Activated gamma-delta T cell treated with anti-CD3 and anti-CD28 coated beads, Interleukin-2, amount 50 U/mL, for 16 hours (primary cell): ENCODE measurements around the gene JAGN1.
"Not testable (repeated sequence)": the region's sequence is repeated elsewhere in the genome, so short reads cannot be mapped to it uniquely, and the experiment has no call there.

Experiments used
- DNase-seq: peaks from one replicate; pipeline ENCODE4 v3.0.0-alpha.2; 2020; ENCODE audit warnings: low read depth

The JAGN1 gene

DNA sequence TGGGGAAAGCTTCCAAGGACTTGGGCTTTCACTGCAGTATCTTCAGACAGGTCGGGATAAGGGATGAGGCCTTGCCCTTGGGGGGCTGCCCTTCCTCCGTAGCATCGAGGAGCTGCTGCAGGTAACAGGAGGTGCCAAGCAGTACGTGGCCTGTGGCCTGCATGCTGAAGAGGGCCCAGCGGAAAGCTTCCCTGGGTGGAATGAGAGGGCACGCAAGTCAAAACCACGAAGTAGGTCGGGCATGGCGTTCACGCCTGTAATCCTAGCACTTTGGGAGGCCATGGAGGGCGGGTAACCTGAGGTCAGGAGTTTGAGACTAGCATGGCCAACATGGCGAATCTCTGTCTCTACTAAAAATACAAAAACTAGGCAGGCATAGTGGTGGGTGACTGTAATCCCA lies 23.3 kb upstream of the JAGN1 start:
- no peak for DNase-seq

DNA sequence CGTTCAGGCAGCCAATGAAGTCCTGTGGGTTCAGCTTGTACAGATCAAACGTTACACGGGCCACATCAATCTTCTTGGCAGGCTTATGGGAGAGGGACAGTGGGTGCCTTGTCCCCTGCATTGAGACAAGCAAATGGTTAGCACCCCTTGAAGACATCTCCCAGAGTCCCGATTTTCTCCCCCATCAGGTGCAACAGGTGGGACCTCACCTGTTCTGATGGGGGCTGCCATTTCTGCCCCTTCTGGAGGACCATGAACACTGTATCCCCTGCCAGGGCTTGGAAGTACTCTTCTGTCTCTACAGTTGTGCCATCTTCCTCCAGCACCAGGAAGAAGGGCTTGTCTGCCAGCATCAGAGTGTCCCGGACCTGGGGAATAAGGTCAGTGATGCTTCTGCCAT lies 20.5 kb upstream of the JAGN1 start:
- no peak for DNase-seq

DNA sequence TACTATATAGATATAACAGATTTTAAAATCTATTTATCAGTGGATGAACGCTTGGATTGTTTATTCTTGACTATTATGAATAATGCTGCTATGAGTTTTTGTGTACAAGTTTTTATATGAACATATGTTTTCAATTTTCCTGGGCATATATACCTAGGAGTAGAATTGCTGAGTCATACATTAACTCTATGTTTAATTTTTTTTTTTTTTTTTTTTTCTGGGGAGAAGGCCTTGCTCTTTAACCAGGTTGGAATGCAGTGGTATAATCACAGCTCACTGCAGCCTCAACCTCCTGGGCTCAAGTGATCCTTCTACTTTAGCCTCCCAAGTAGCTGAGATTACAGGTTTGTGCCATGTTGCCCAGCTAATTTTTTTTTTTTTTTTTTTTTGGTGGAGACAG lies 19.4 kb upstream of the JAGN1 start:
- no peak for DNase-seq

DNA sequence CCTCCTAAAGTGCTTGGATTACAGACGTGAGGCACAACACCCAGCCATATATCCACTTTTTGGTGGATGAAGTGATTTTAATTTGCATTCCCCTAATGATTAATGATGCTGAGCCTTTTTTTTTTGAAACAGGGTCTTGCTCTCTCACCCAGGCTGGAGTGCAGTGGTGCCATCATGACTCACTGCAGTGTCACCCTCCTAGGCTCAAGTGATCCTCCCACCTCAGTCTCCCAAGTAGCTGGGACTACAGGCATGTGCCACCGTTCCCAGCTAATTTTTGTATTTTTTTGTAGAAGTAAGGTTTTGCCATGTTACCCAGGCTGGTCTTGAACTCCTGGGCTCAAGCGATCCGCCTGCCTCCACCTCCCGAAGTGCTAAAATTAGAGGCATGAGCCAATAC lies 18.3 kb upstream of the JAGN1 start:
- not testable (repeated sequence) for DNase-seq

DNA sequence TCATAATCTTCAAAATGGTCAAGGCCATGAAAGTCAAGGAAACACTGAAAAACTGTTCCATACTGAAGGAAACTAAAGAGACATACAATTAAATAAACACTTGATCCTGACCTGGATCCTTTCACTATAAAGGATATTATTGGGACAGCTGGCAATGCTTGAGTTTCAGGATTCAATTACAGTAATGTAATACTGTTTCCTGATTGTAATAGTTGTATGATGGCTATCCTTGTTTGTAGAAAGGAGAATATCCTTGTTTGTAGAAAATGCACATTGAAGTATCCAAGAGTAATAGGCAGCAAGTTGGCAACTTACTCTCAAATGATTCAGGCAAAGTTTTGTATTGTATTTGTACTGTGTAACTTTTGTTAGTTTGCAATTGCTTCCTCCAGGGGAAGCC lies 15.0 kb upstream of the JAGN1 start:
- DNase-seq = no peak

DNA sequence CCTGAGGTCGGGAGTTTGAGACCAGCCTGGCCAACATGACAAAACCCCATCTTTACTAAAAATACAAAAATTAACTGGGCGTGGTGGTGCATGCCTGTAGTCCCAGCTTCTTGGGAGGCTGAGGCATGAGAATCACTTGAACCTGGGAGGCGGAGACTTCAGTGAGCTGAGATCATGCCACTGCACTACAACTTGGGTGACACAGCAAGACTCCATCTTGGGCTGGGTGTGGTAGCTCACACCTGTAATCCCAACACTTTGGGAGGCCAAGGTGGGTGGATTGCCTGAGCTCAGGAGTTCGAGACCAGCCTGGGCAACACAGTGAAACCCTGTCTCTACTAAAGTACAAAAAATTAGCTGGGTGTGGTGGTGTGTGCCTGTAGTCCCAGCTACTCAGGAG lies 14.2 kb upstream of the JAGN1 start:
- DNase-seq = not testable (repeated sequence)

DNA sequence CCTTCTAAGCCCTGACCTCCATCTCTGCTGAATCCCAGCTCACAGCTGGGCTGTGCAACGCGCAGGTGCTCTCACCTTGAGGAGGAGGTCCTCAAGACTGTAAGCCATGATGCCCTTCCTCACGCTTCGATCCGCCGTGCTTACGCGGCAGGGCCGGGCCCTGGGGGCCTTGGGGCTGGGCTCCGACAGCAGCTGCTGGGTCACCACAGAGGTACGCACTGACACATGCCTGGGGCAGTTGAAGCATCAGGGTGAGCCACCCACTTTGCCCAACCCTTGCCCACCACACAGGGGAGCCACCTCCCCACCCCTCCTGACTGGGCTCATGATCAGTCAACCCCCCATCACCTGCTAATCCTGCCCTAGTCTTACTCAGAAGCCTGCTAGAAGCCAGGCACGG lies 13.4 kb upstream of the JAGN1 start:
- no peak for DNase-seq

DNA sequence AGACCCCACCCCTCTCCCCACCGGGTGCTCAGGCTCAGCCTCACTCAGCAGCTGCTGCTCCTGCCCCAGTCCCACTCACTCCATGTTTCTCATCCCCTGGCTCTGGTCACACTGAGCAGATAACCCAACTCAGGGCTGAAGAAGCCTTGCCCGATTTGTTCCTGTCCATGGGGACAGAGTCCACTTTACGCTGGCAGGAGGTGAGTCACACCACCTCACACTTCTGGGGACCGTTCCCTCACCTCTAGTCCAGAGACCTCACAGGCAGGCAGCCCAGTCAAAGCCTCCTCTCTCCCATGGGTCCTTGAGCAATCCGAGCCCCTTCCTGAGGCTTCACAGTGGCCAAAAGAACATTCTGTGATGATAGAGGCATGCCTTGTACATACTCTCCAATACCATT lies 11.7 kb upstream of the JAGN1 start:
- no peak for DNase-seq

DNA sequence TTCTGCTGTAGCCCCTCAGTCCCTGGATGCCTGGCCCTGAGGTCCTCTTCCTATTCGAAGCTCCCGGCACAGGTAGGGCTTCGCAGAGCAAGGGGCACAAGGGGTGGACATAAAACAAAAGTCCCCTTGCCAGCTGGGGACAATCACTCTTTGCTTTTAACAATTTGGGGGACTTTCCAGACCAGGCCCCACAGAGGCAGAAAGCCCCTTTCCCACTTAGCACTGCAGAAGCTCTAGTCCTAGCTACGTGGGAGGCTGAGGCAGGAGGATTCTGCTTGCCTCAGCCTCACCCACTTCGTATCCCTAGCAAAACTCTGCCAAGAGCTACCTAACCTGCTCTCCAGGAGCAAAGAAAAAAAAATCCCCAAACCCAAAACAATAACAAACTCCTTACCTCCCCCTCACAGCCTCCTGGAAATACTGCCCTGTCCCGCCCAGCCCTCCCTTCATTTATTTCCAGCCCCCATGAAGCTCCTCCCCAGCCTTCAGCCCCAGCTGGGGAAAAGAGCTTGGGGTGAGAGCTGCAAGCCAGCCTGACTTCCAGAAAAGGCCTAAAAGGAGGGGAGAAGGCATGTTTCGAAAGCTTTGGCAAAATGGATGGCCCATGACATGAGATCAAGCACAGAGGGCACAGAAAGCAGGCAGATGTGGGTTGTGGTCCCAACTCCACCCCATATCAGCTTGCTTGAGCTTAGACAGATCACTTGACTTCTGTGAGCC lies 10.4 kb upstream of the JAGN1 start, which contains the start of gene CIDEC:
CIDEC (minus strand) TSS at position 424 of the 720 bp plus-strand sequence. CDS start 1,767 bp downstream, outside the sequence.
- DNase-seq = no peak

DNA sequence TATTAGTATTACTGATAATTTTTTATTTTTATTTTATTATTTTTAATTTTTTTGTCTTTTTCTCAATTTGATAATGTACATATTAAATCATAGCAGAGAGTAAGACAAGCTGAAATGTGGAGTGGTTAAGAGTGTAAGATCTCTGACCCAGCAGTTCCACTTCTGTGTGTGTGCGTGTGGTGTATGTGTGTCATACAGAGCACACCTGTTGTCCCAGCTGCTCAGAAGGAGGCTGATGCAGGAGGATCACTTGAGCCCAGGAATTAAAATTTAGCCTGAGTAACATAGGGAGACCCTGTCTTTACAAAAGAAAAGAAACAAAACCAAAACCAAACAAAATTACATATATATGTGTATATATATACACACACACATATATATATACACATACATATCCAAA lies 9.0 kb upstream of the JAGN1 start:
- DNase-seq = no peak

DNA sequence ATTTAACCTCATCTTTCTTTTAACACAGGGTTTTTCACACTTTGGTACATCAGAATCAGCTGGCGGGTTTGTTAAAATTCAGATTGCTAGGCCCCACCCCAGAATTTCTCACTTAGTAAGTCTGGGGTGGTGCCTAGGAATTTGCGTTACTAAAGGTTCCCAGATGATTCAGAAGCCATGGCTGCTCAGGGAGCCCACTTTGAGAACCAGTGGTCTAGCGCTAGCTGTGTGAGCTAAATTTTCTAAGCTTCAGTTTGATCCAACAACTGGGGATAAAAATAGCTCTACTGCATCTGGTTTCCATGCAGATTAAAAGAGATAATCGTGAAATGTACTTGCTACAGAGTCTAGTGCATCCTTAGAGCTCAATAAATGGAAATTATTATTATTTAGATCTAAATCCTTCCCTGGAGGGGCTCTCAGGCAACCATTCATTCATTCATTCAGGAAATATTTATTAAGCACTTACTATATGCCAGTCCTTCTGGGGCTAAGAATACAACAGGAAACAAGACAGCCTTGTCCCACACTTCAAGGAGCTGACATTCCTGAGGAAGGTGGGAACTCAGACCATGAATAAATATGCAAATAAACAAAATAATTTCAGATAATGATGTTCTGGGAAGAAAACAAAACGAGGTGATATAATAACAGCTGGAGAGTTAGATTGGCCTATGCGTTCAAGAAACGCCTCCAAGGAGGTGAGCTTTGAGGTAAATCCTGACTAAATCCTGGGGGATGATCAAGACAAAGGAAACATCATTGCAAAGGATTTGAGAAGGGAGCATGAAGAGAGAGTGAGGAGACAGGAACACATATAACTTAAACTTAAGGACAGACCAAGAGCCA lies 6.5 kb upstream of the JAGN1 start:
- no peak for DNase-seq

DNA sequence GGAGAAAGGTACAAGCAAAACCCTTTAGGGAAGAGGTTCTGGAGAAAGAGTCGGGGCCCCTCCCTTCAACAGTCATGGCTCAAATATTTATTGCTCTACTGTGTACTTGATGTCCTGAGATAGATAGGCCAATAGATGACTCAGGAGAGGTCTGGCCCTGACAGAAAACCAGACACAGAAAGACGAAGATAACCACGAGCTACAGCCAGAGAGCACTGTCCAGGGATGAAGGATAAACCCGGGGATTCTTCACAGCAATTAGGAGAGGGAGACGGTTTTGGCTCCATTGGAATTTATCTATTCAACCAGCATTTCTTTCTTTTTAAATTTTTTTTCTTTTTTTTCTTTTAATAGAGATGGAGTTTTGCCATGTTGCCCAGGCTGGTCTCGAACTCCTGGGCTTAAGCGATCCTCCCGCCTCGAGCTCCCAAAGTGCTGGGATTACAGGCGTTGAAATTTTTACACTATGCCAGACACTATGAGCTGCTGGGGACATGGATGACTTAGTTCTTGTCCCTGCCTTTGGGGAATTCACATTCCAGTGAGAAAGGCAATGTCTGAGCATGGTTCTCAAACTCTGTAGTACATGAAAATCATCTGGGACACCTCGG lies 5.8 kb upstream of the JAGN1 start:
- DNase-seq = no peak

DNA sequence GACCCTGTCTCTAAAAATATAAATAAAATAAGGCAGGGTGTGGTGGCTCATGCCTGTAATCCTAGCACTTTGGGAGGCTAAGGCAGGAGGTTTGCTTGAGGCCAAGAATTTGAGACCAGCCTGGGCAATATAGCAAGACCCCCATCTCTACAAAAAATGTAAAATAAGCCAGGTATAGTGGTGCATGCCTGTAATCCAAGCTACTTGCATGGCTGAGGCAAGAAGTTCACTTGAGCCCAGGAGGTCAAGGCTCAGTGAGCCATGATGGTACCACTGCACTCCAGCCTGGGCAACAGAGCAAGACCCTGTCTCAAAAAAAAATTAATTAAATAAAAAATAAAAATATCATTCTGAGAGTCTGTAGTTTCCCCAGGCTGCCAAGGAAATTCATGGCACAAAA lies 4.1 kb upstream of the JAGN1 start:
- DNase-seq = no peak

DNA sequence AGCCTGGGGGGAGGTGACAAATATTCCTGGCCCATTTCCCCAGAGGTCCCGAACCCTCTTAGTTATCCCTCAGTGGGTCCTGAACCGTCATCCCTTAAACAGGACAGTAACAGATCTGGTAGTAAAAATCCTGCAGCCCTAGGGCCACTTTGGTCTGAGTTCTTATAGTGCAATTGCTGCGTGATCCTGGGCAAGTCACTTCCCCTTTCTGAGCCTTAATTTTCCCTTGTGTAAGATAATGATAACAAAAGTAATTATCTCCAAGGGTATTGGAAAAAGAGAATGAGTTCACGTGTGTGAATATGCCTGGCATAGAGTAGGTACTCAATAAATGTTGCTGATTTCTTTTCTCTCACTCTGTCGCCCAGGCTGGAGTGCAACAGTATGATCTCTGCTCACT lies 2.9 kb upstream of the JAGN1 start:
- no peak for DNase-seq

DNA sequence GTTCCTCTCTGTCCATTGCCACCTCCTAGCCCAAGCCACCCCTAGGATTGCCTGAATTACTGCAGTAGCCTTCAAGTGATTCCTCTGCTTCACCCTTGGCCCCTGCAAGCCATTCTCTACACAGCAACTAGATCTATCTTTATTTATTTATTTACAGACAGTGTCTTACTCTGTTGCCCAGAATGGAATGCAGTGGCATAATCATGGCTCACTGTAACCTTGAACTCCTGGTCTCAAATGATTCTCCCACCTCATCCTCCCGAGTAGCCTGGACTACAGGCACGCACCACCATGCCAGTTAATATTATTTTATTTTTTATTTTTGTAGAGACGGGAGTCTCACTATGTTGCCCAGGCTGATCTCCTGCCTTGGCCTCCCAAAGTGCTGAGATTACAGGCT lies 1.9 kb upstream of the JAGN1 start:
- DNase-seq = no peak

DNA sequence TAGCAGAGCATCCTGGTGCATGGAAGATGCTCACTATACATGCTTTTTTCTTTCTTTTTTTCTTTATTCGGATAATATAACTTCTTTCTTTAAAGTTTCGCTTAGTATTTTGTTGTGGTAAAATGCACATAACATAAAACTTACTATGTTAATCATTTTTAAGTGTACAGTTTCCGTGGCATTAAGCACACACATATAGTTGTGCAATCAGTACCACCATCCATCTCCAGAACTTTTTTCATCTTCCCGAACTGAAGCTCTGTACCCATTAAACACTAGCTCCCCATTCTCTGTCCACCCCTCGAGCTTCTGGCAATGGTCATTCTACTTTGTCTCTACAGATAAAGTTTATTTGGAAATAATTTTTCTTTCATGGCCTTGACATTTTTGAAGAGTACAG lies 1.0 kb upstream of the JAGN1 start:
- DNase-seq = no peak

DNA sequence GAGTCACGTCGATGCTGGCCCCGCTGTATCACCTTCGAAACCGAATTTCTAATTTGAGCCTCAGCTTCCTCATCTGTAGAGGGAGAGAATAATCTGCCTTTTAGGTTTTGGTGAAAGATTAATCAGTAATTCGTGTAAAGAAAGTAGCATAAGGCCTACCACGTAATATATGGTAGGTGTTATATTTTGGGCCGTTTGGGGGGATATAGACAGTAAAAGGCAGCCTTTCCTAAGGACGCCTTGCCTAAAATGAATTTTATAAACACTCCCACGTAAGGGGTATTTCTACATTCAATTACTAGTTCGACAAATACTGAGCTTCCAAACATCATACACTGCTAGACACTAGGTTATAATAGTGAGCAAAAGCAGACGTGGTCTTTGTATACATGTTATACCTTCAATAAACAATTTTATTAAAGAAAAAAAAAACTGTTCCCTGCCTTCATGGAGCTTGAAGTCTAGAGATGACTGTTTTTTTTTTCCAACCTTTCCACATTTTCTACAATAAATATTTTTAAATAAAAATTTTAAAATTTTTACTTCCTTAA lies 737 bp downstream of the JAGN1 start:
- DNase-seq = no peak

DNA sequence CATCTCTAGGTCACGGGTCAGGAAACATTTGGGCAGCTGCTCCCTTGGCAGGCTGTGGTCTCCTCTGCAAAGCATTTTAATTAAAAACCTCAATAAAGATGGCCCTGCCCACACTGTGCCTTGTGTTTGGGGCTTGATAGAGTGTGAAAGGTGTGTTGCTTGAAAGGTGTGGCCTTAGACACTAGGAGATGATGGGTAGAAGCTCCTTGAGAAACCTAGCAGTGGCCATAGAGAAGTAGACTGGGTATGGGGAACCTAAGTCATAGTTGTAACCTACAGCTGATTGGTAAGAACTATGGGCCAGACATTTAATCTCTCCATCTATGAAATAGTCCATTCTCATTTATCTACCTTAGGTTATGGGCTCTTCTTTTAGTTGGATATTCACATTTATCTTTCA lies 3.3 kb downstream of the JAGN1 start:
- DNase-seq = no peak

DNA sequence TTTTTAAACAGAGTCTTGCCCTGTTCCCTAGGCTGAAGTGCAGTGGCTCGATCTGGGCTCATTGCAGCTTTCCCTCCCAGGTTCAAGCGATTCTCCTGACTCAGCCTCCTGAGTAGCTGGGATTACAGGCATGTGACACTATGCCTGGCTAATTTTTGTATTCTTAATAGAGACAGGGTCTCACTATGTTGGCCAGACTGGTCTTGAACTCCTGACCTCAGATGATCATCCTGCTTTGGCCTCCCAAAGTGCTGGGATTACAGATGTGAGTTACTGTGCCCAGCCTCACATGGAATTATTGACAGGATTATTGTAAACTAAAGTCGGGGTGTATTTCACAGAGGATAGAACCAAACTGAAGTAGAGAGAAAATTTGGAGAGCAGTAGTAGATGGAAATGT lies 5.3 kb downstream of the JAGN1 start:
- DNase-seq = not testable (repeated sequence)

DNA sequence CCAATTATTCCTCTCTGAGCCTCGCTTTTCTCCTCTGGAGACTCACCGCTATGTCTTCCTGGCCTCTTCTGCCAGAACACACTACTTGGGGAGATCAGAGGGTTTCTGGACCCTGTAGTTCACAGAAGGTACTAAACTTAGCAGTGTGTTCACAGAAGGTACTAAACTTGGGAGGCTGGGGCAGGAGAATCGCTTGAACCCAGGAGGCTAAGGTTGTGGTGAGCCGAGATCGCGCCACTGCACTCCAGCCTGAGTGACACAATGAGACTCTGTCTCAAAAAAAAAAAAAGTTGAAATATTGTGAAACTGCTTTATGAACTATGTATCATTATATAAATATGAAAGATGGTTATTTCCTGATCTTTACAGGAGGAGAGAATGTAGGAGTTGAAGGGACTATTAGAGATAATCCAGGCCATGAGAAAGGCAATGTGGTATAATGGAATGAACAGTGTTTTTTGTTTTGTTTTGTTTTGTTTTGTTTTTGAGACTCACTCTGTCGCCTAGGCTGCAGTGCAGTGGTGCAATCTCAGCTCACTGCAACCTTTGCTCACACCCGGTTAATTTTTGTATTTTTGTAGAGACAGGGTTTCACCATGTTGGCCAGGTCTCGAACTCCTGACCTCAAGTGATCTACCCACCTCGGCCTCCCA lies 6.5 kb downstream of the JAGN1 start:
- DNase-seq = not testable (repeated sequence)

DNA sequence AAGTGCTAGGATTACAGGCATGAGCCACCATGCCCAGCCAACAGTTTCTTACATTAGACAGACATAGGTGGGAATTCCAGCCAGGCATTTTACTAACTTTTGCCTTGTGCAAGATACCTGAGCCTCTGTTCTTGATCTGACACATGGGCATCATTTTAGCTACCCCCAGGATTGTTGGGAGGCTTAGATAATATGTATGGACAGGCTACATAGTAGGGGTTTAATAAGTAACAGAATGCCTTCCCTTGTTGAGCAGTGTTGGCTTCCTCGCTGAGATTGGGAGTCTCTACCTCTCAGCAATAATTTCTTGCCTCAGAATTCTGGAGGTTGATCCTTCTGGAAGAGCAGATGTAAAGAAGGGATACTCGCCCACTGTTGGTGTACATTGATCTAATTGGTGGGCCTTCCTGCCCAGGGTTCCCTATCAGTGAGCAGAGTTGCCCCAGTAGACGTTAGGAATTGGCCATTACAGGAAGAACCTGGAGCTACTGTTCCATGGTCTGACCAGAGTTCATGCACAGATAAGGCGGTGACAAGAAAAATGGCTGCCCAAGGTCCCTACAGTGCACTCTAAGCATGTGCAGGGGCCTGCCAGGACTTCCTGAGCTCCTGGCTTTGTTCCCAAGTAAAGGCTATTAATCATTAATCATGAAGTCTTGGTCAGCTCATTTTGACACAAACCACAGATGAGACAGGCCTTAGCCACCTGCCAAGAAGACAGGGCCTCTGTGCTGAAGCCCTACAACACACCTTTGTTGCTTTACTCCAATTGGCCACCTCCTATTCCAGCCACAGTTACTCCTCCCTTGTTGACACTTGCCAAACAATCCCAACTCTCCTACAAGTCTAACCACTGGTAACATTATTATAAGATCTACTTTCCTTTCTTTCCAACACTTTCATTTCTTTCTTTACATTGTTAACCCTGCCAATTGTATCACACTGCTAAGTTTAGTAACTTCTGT lies 7.3 kb downstream of the JAGN1 start:
- DNase-seq = no peak
